PC-9 (cell line): ENCODE results near the gene TBCD.

Experiments
- CTCF ChIP-seq: fragments of 200-600 bp; sonication (generic); conservative IDR thresholded peaks from 2 replicates; pipeline ENCODE4 v1.6.1; 2017; ENCODE audit warnings: mixed run types, antibody characterized with exemption, mild to moderate bottlenecking, moderate library complexity
- EZH2 ChIP-seq: fragments of 200-600 bp; sonication (generic); IDR thresholded peaks from 2 replicates; pipeline ENCODE4 v1.8.0; 2017; ENCODE audit warnings: antibody characterized with exemption, low read depth

- no peak for TF ChIP-seq EZH2
- no peak for TF ChIP-seq CTCF
Observed at GRCh38 chr17:82912484-82913089, 160.7 kb downstream of the TBCD start.
